ENCODE data around the gene PDGFC.

GRCh38 chr4:156786713-156787112, 184.9 kb downstream of the PDGFC start:
- TF ChIP-seq GATA3 (IDR thresholded peaks at IDR 0.05; ENCODE audit: low read depth, low read length) (no peak), GATA2 (IDR thresholded peaks at IDR 0.05; ENCODE audit: low read depth, low read length) (no peak)
